Loucy (cell line): Measurements from ENCODE around the gene PRR23E.

ENCODE experiments used
- H2AFZ ChIP-seq: fragments of 200-600 bp; sonication (generic); 2 replicates; pipeline ENCODE4 v1.6.0; 2016; ENCODE audit warnings: antibody characterized with exemption, mild to moderate bottlenecking, low read length, moderate library complexity
- H3F3A ChIP-seq: fragments of 200-600 bp; 2 replicates; pipeline ENCODE4 v1.6.0; 2016; ENCODE audit warnings: antibody characterized with exemption, low read depth, mild to moderate bottlenecking
- H3K27me3 ChIP-seq: fragments of 200-600 bp; sonication (generic); 2 replicates; pipeline ENCODE4 v1.6.1; 2014; ENCODE audit warnings: low read length, mild to moderate bottlenecking; ENCODE audit not compliant: insufficient read depth, poor library complexity, severe bottlenecking
- H3K36me3 ChIP-seq: fragments of 200-600 bp; sonication (generic); 2 replicates; pipeline ENCODE4 v1.6.1; 2016; ENCODE audit warnings: low read length; ENCODE audit not compliant: insufficient read depth
- H3K4me1 ChIP-seq: fragments of 200-600 bp; sonication (generic); 2 replicates; pipeline ENCODE4 v1.5.1; 2014; ENCODE audit warnings: low read length, mild to moderate bottlenecking; ENCODE audit not compliant: insufficient read depth, poor library complexity, severe bottlenecking
- H3K4me2 ChIP-seq: fragments of 200-600 bp; sonication (generic); 2 replicates; pipeline ENCODE4 v1.6.0; 2014; ENCODE audit warnings: antibody characterized with exemption, low read length, low read depth, mild to moderate bottlenecking; ENCODE audit not compliant: poor library complexity, severe bottlenecking
- H3K4me3 ChIP-seq: fragments of 200-600 bp; sonication (generic); 2 replicates; pipeline ENCODE4 v1.5.1; 2014; ENCODE audit warnings: low read length, mild to moderate bottlenecking, mixed read lengths; ENCODE audit not compliant: poor library complexity, severe bottlenecking
- H3K79me2 ChIP-seq: fragments of 200-600 bp; sonication (generic); 2 replicates; pipeline ENCODE4 v1.6.1; 2014; ENCODE audit warnings: low read length; ENCODE audit not compliant: insufficient read depth
- H3K9ac ChIP-seq: fragments of 200-600 bp; sonication (generic); 2 replicates; pipeline ENCODE4 v1.6.0; 2014; ENCODE audit warnings: mild to moderate bottlenecking, low read depth, low read length, moderate library complexity; ENCODE audit not compliant: poor library complexity, severe bottlenecking
- H3K9me2 ChIP-seq: fragments of 200-600 bp; sonication (generic); replicated peaks from 2 replicates; pipeline ENCODE4 v1.6.1; 2016; ENCODE audit warnings: low read depth, low read length, mixed read lengths
- H3K9me3 ChIP-seq: fragments of 200-600 bp; sonication (generic); 2 replicates; pipeline ENCODE4 v1.6.1; 2014; ENCODE audit warnings: mild to moderate bottlenecking, antibody characterized with exemption, low read length, low read depth; ENCODE audit not compliant: insufficient read depth
- H4K20me1 ChIP-seq: fragments of 200-600 bp; sonication (generic); 2 replicates; pipeline ENCODE4 v1.6.0; 2014; ENCODE audit warnings: antibody characterized with exemption, low read length, mild to moderate bottlenecking; ENCODE audit not compliant: insufficient read depth, poor library complexity, severe bottlenecking
- CTCF ChIP-seq: fragments of 200-600 bp; sonication (generic); conservative IDR thresholded peaks from 2 replicates; pipeline ENCODE4 v1.5.1; 2014; ENCODE audit warnings: mild to moderate bottlenecking, antibody characterized with exemption, low read length
- EZH2phosphoT487 ChIP-seq: fragments of 200-600 bp; IDR thresholded peaks from 2 replicates; pipeline ENCODE4 v1.6.1; 2018; ENCODE audit warnings: antibody characterized with exemption, mild to moderate bottlenecking, moderate library complexity, borderline replicate concordance

Gene PRR23E

GRCh38 chr3:127206154-127206553, 13.2 kb downstream of the PRR23E start:
- no peak overlapping the region for H3K4me3 ChIP-seq
- no peak overlapping the region for H2AFZ ChIP-seq
- no peak overlapping the region for H3K9ac ChIP-seq
- peaks cover 12% of the 10 kb centered on the region for H3K36me3 ChIP-seq
- TF ChIP-seq CTCF (no peak), EZH2phosphoT487 (no peak)
- no peaks in the 10 kb centered on the region for H3F3A ChIP-seq
- peaks cover 35% of the 10 kb centered on the region for H3K4me1 ChIP-seq
- peaks cover 16% of the 10 kb centered on the region for H4K20me1 ChIP-seq
- peaks cover 50% of the 10 kb centered on the region for H3K79me2 ChIP-seq
- H3K4me2 ChIP-seq, result no peak overlapping the region
- no peaks in the 10 kb centered on the region for H3K9me2 ChIP-seq
- 0 out of 2 replicates have a peak, but pooled peaks cover 6% of the 10 kb centered on the region for H3K9me3 ChIP-seq
- H3K27me3 ChIP-seq, result no peaks in the 10 kb centered on the region

- H2AFZ ChIP-seq, result no peak overlapping the region
- peaks cover 57% of the 10 kb centered on the region for H3K79me2 ChIP-seq
- no peaks in the 10 kb centered on the region for H3F3A ChIP-seq
- TF ChIP-seq CTCF (no peak), EZH2phosphoT487 (no peak)
- no peak overlapping the region for H3K4me3 ChIP-seq
- peaks cover 12% of the 10 kb centered on the region for H3K36me3 ChIP-seq
- H3K9me2 ChIP-seq, result no peaks in the 10 kb centered on the region
- H3K27me3 ChIP-seq, result no peaks in the 10 kb centered on the region
- no peak overlapping the region for H3K9ac ChIP-seq
- H3K9me3 ChIP-seq, result 0 out of 2 replicates have a peak, but pooled peaks cover 6% of the 10 kb centered on the region
- H3K4me1 ChIP-seq, result peaks cover 42% of the 10 kb centered on the region
- H4K20me1 ChIP-seq, result peaks cover 17% of the 10 kb centered on the region
- no peak overlapping the region for H3K4me2 ChIP-seq
Measured at GRCh38 chr3:127206611-127207516, 13.9 kb downstream of the PRR23E start.

- H3K36me3 ChIP-seq, result peaks cover 9% of the 10 kb centered on the region
- peaks cover 15% of the 10 kb centered on the region for H4K20me1 ChIP-seq
- no peak overlapping the region for H2AFZ ChIP-seq
- no peak overlapping the region for H3K9ac ChIP-seq
- TF ChIP-seq CTCF, result no peak
- no peak for TF ChIP-seq EZH2phosphoT487
- H3K4me3 ChIP-seq, result no peak overlapping the region
- H3F3A ChIP-seq, result no peaks in the 10 kb centered on the region
- peaks cover 53% of the 10 kb centered on the region for H3K4me1 ChIP-seq
- no peak overlapping the region for H3K4me2 ChIP-seq
- no peaks in the 10 kb centered on the region for H3K27me3 ChIP-seq
- peaks cover 67% of the 10 kb centered on the region for H3K79me2 ChIP-seq
- no peaks in the 10 kb centered on the region for H3K9me3 ChIP-seq
- H3K9me2 ChIP-seq, result no peaks in the 10 kb centered on the region
Measured at GRCh38 chr3:127207727-127208482, 15.0 kb downstream of the PRR23E start.
